ENCODE measurements around the gene AADAC. TPM values are rescaled to one million over a fixed set of nuclear protein-coding genes. Genes with fewer than 3 reads are reported as not detected.
"Not testable (repeated sequence)": the region's sequence is repeated elsewhere in the genome, so short reads cannot be mapped to it uniquely, and the experiment has no call there.

AADAC gene
- polyA plus RNA-seq, 1 experiment, result not detected

DNA sequence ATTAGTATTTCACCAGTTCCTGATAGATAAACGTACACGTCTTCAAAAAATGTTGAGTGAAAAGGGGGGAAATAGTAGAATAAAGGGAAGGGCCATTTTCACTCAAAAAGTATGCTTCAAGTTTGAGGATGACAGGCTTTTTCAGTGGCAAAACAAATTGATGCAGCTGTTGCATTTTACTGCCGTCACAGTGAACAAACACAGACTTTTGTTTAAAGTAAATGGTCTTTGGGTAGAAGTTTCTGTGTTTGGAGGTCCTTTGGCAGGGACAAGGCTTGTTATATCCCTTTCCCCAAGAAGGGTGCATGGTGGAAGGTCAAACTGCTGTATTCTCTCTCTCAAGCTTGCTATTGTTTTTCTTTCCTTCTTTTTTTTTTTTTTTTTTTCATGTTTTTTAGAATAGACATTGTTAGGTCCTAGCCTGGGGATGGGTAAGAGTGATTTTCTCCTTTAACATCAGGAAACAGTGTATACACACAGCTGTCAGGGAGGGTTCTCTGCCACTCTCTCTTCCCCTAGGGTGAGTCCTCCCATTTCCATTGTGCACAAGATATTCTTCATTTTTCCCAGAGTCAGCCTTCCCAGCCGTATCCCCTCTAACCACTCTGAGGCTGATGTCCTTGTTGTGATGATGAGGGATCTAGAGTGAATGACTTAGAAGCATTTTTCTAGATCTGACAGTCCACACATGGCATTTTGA, 52.9 kb downstream of the AADAC start:
- POLR2A ChIA-PET, result interaction anchor here (0.7 kb wide), 1 partner anchor 30 kb away, joined by 10 read pairs; no protein-coding TSS in a partner anchor
- no peak for DNase-seq (ENCODE audit: low read depth, low spot score)
- TF ChIP-seq, protein P1, sequence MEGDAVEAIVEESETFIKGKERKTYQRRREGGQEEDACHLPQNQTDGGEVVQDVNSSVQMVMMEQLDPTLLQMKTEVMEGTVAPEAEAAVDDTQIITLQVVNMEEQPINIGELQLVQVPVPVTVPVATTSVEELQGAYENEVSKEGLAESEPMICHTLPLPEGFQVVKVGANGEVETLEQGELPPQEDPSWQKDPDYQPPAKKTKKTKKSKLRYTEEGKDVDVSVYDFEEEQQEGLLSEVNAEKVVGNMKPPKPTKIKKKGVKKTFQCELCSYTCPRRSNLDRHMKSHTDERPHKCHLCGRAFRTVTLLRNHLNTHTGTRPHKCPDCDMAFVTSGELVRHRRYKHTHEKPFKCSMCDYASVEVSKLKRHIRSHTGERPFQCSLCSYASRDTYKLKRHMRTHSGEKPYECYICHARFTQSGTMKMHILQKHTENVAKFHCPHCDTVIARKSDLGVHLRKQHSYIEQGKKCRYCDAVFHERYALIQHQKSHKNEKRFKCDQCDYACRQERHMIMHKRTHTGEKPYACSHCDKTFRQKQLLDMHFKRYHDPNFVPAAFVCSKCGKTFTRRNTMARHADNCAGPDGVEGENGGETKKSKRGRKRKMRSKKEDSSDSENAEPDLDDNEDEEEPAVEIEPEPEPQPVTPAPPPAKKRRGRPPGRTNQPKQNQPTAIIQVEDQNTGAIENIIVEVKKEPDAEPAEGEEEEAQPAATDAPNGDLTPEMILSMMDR (IDR thresholded peaks at IDR 0.05; ENCODE audit: low read depth, low read length), result no peak

GRCh38 chr3:151867666-151868065, 53.8 kb downstream of the AADAC start:
- ChIA-PET CTCF (no interaction called here), POLR2A (no interaction called here)
- TF ChIP-seq, protein P1 (IDR thresholded peaks at IDR 0.05; ENCODE audit: low read depth, low read length), result no peak
- Histone ChIP-seq H3K4me3 (ENCODE audit: low read depth, low read length) (no peak overlapping the region), H3K9me3 (ENCODE audit: control insufficient read depth, insufficient read depth, low read length) (no peaks in the 10 kb centered on the region), H3K27me3 (ENCODE audit: control insufficient read depth, insufficient read depth, low read length) (no peaks in the 10 kb centered on the region), H3K27ac (ENCODE audit: low read depth, low read length) (no peak overlapping the region)
- DNase-seq (ENCODE audit: low read depth, low spot score), result no peak

More for the DNA sequence above, 52.9 kb downstream of the AADAC start:
- CTCF ChIA-PET, result no interaction called here
- H3K27ac ChIP-seq (ENCODE audit: low read depth, low read length), result no peak overlapping the region
- no peaks in the 10 kb centered on the region for H3K27me3 ChIP-seq (ENCODE audit: control insufficient read depth, insufficient read depth, low read length)
- H3K9me3 ChIP-seq (ENCODE audit: control insufficient read depth, insufficient read depth, low read length), result no peaks in the 10 kb centered on the region
- H3K4me3 ChIP-seq (ENCODE audit: low read depth, low read length), result no peak overlapping the region

DNA sequence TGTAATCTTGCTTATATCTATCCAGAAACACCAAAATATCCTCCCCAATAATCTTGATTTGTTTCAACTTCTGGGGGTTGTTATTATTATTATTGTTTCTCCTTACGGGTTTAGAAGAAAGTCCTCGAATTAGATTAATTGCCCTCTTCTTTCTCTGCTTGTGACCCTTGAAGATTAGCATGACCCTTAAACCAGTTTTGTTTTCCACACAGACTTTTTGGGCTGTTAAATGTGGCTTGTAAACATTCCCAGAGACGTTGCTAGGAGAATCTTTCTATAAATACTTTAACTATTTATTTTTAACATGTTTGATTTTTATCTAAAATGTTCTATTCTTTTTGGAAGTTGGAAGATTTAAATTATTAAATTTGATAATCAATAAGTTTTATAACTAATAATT, 55.3 kb downstream of the AADAC start:
- POLR2A ChIA-PET, result no interaction called here
- no peak for DNase-seq (ENCODE audit: low read depth, low spot score)

DNA sequence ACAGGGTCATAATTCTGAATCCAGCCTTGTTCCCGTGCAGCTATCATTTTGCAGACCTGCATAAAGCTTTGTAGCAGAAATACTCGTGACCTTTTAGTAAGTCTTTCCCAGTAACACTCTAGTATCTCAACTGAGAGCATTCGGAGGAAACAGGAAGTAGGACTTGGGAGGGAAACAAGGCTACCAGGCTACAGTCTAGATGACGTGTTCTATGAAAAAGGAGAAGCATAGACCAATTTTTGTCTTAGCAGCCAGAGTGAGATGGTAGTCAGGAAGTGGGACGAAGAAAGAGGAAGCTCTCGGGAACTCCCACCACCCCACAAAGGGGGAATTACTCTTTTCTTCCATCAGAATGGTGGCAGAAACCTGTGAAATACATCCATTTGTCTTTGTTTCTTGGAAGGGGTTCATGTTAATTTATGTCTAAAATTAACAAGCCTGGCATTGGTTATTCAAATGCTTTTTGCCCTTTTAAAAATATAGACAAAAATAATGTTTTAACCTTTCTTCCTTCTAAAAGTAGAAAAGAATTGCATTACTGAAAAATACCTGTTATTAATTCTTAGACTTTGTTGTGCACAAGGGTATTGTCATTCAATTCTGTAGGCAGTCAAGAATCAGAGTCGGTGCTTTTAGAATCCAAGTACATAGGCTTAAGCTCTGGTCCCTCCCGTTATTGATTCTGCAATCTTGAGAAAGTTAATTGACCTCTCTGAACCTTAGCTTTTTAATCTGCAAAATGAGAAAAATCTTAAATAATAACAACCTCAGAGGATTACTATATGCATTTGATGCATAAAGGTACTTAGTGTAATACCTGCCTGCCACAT, 57.9 kb downstream of the AADAC start:
- TF ChIP-seq, protein P1 (IDR thresholded peaks at IDR 0.05; ENCODE audit: low read depth, low read length), result no peak
- CTCF ChIA-PET, result no interaction called here
- no peak for DNase-seq (ENCODE audit: low read depth, low spot score)
- no peaks in the 10 kb centered on the region for H3K27me3 ChIP-seq (ENCODE audit: control insufficient read depth, insufficient read depth, low read length)
- no peak overlapping the region for H3K27ac ChIP-seq (ENCODE audit: low read depth, low read length)
- no peak overlapping the region for H3K4me3 ChIP-seq (ENCODE audit: low read depth, low read length)
- no peaks in the 10 kb centered on the region for H3K9me3 ChIP-seq (ENCODE audit: control insufficient read depth, insufficient read depth, low read length)
- POLR2A ChIA-PET, result no interaction called here

More for the DNA sequence above, 55.3 kb downstream of the AADAC start:
- H3K9me3 ChIP-seq (ENCODE audit: control insufficient read depth, insufficient read depth, low read length), result no peaks in the 10 kb centered on the region
- CTCF ChIA-PET, result interaction anchor here (1.8 kb wide), 1 partner anchor 401 kb away, joined by 5 read pairs; no protein-coding TSS in a partner anchor
- TF ChIP-seq, protein P1 (IDR thresholded peaks at IDR 0.05; ENCODE audit: low read depth, low read length), result no peak
- H3K27ac ChIP-seq (ENCODE audit: low read depth, low read length), result no peak overlapping the region
- no peaks in the 10 kb centered on the region for H3K27me3 ChIP-seq (ENCODE audit: control insufficient read depth, insufficient read depth, low read length)
- H3K4me3 ChIP-seq (ENCODE audit: low read depth, low read length), result no peak overlapping the region

DNA sequence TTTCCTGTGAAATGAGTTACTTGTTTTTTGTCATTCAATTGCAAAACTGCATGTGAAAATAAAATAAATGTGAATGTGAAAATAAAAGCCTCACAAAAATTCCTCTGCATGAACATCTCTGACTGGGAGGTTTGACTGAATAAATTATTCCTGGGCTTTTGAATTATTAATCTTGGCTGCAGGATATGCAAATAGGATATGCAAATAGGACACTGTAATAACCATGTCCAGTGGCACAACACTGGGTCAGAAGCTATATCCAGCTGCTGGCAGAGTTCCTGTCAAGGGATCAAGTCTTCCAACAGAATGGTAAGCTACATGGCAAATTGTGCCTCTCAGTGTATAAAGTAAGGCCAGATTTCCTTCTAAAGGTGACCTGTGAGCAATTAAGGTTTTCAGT, 59.5 kb downstream of the AADAC start, which contains the start of gene SUCNR1:
Gene SUCNR1, plus strand, starts transcription at position 246 of the 400 bp plus-strand sequence. CDS start 6,250 bp downstream, outside the sequence.
- no peaks in the 10 kb centered on the region for H3K9me3 ChIP-seq (ENCODE audit: control insufficient read depth, insufficient read depth, low read length)
- TF ChIP-seq, protein P1 (IDR thresholded peaks at IDR 0.05; ENCODE audit: low read depth, low read length), result no peak
- ChIA-PET POLR2A (no interaction called here), CTCF (no interaction called here)
- H3K27ac ChIP-seq (ENCODE audit: low read depth, low read length), result no peak within 1 kb of the TSS
- no peak for DNase-seq (ENCODE audit: low read depth, low spot score)
- H3K4me3 ChIP-seq (ENCODE audit: low read depth, low read length), result no peak within 1 kb of the TSS
- H3K27me3 ChIP-seq (ENCODE audit: control insufficient read depth, insufficient read depth, low read length), result no peaks in the 10 kb centered on the region

DNA sequence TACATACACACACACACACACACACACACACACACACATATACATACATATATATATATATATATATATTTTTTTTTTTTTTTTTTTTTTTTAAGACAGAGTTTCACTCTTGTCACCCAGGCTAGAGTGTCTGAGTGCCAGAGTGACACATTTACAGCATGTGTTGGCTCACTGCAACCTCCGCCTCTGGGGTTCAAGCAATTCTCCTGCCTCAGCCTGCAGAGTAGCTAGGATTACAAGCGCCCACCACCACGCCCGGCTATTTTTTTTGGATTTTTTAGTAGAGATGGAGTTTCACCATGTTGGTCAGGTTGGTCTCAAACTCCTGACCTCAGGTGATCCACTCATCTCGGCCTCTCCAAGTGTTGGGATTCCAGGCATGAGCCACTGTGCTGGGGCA, 60.2 kb downstream of the AADAC start:
- H3K9me3 ChIP-seq (ENCODE audit: control insufficient read depth, insufficient read depth, low read length); POLR2A ChIA-PET; H3K27me3 ChIP-seq (ENCODE audit: control insufficient read depth, insufficient read depth, low read length); H3K27ac ChIP-seq (ENCODE audit: low read depth, low read length); H3K4me3 ChIP-seq (ENCODE audit: low read depth, low read length); DNase-seq (ENCODE audit: low read depth, low spot score); CTCF ChIA-PET: not testable (repeated sequence)
